ENCODE data around the gene MAPK1.

DNA sequence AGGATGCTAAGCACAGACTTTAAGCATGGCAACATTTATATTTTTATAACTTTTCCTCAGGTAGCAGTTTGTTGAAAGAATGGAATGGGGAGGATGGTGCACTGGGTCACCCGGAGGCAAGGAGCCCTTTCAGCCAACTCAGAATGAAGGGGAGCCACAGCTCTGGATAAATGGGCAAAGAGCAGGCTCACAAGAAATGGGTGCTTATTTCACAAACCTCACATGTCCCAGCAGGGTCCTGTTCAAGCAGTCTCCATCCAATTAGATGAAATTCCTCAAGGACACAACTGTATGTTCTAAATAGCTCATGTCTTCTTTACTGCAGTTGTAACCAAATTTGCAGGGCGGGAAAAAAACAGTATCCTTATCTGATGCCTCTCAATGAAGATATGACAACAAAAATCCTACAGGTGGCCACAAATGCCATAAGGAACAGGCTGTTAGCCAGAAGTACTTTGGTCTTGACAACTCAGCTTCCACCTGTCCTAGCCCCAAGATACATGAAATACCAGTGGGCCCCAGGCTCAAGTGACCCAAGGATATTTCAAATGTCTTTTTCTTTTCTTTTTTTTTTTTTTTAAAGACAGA lies 48.2 kb downstream of the MAPK1 start:
- TF ChIP-seq, protein P1, sequence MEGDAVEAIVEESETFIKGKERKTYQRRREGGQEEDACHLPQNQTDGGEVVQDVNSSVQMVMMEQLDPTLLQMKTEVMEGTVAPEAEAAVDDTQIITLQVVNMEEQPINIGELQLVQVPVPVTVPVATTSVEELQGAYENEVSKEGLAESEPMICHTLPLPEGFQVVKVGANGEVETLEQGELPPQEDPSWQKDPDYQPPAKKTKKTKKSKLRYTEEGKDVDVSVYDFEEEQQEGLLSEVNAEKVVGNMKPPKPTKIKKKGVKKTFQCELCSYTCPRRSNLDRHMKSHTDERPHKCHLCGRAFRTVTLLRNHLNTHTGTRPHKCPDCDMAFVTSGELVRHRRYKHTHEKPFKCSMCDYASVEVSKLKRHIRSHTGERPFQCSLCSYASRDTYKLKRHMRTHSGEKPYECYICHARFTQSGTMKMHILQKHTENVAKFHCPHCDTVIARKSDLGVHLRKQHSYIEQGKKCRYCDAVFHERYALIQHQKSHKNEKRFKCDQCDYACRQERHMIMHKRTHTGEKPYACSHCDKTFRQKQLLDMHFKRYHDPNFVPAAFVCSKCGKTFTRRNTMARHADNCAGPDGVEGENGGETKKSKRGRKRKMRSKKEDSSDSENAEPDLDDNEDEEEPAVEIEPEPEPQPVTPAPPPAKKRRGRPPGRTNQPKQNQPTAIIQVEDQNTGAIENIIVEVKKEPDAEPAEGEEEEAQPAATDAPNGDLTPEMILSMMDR (IDR thresholded peaks at IDR 0.05; ENCODE audit: insufficient read depth, low read length, poor library complexity, severe bottlenecking): no peak
- TF ChIP-seq EZH2phosphoT487 (conservative IDR thresholded peaks at IDR 0.05; ENCODE audit: low read length): no peak
